Ureter (tissue), 1 donor: ENCODE results near the gene INSIG2. TPM values are rescaled to one million over a fixed set of nuclear protein-coding genes. Genes with fewer than 3 reads are reported as not detected.

ENCODE experiments used
- DNase-seq: peaks from one replicate; pipeline ENCODE4 v3.0.0-alpha.2; 2020; ENCODE audit warnings: low spot score
- total RNA-seq: library from RNA; stranded (reverse); gene quantifications from one replicate; pipeline ENCODE4 v1.2.4, GENCODE V29; 2023
- donor health status: DM: yes; HTN: yes; CAD: no.

INSIG2 gene
- total RNA-seq = 14.3 TPM

- DNase-seq = peak; percentile 94
Observed at GRCh38 chr2:118088051-118089024, at the start of gene INSIG2. INSIG2 (plus strand) TSS chr2:118088471; CDS start chr2:118096557, 8,086 bp downstream.

- no peak for DNase-seq
Observed at GRCh38 chr2:118040891-118041290, 47.4 kb upstream of the INSIG2 start.

- no peak for DNase-seq
Observed at GRCh38 chr2:118044103-118044716, 44.1 kb upstream of the INSIG2 start.

- no peak for DNase-seq
Observed at GRCh38 chr2:118044854-118045253, 43.4 kb upstream of the INSIG2 start.

GRCh38 chr2:118045286-118045685, 43.0 kb upstream of the INSIG2 start:
- DNase-seq = no peak

GRCh38 chr2:118046634-118047210, 41.5 kb upstream of the INSIG2 start:
- DNase-seq = no peak

GRCh38 chr2:118047380-118047826, 40.9 kb upstream of the INSIG2 start:
- no peak for DNase-seq

- no peak for DNase-seq
Observed at GRCh38 chr2:118048401-118048800, 39.9 kb upstream of the INSIG2 start.

GRCh38 chr2:118049140-118049815, 39.0 kb upstream of the INSIG2 start:
- DNase-seq = no peak

GRCh38 chr2:118049816-118050140, 38.5 kb upstream of the INSIG2 start:
- no peak for DNase-seq

- DNase-seq = no peak
Observed at GRCh38 chr2:118050386-118050785, 37.9 kb upstream of the INSIG2 start.

- DNase-seq = no peak
Observed at GRCh38 chr2:118050974-118051373, 37.3 kb upstream of the INSIG2 start.

GRCh38 chr2:118051826-118052358, 36.4 kb upstream of the INSIG2 start:
- no peak for DNase-seq

GRCh38 chr2:118052474-118052873, 35.8 kb upstream of the INSIG2 start:
- no peak for DNase-seq

- DNase-seq = no peak
Observed at GRCh38 chr2:118053681-118054080, 34.6 kb upstream of the INSIG2 start.

GRCh38 chr2:118054213-118055008, 33.9 kb upstream of the INSIG2 start:
- no peak for DNase-seq

- DNase-seq = no peak
Observed at GRCh38 chr2:118055512-118056164, 32.6 kb upstream of the INSIG2 start.

GRCh38 chr2:118056165-118056534, 32.1 kb upstream of the INSIG2 start:
- DNase-seq = no peak

GRCh38 chr2:118056801-118057200, 31.5 kb upstream of the INSIG2 start:
- no peak for DNase-seq

- no peak for DNase-seq
Observed at GRCh38 chr2:118058951-118059350, 29.3 kb upstream of the INSIG2 start.
